ENCODE data around the gene TMX3. TPM values are rescaled to one million over a fixed set of nuclear protein-coding genes. Genes with fewer than 3 reads are reported as not detected.

The TMX3 gene
- total RNA-seq, 6 donors from 2014 or later: 25.0 to 67.1 (median 50.8) TPM

GRCh38 chr18:68665628-68666027, 49.3 kb downstream of the TMX3 start:
- 51 to 54% methylated on average over 1 of the region's 1 CpG for WGBS, 2 donors
- no peak overlapping the region for H3K27ac ChIP-seq
- no peaks in the 10 kb centered on the region for H3K36me3 ChIP-seq
- ATAC-seq (ENCODE audit: low FRiP score in 2 of 2) (no peak), DNase-seq (no peak)
- no peaks in the 10 kb centered on the region for H3K27me3 ChIP-seq
- peaks cover 0 to 5% (median 0%) of the 10 kb centered on the region in 4 donors for H3K4me1 ChIP-seq
- H3K9me3 ChIP-seq: no peaks in the 10 kb centered on the region
- no peak overlapping the region for H3K4me3 ChIP-seq
- TF ChIP-seq POLR2AphosphoS5 (IDR thresholded peaks at IDR 0.05) (no peak), EP300 (IDR thresholded peaks at IDR 0.05) (no peak)

DNA sequence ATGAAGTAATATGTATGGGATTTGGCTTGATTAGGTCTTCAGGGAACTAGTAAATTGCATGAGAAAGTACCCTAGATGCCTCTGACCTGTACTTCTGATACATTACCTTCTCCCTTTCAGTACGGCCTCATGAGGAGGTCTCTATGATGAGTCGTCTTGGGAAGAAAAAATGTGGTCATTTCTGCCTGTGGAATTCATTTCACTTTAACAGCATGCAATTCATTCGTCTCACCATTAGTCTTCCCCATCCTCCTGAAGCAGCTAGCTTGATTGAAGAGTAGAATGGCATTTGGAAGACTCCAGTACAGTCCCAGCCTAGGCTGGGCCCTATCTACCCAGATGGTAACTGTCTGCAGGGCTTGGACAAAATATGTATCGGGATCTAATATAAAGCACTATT, 52.2 kb downstream of the TMX3 start:
- no peak overlapping the region for H3K4me3 ChIP-seq
- H3K36me3 ChIP-seq: no peaks in the 10 kb centered on the region
- no peak for ATAC-seq (ENCODE audit: low FRiP score in 2 of 2)
- no peaks in the 10 kb centered on the region for H3K9me3 ChIP-seq
- DNase-seq: no peak
- no peaks in the 10 kb centered on the region for H3K27me3 ChIP-seq
- TF ChIP-seq POLR2A (IDR thresholded peaks at IDR 0.05) (no peak), CTCF (IDR thresholded peaks at IDR 0.05) (no peak), POLR2AphosphoS5 (IDR thresholded peaks at IDR 0.05) (no peak), EP300 (IDR thresholded peaks at IDR 0.05) (no peak)
- 76 to 81% methylated on average over 4 of the region's 4 CpGs for WGBS, 2 donors
- H3K27ac ChIP-seq: no peak overlapping the region
- H3K4me1 ChIP-seq: peaks cover 0 to 5% (median 0%) of the 10 kb centered on the region in 4 donors

- Histone ChIP-seq H3K36me3 (no peaks in the 10 kb centered on the region), H3K4me3 (no peak overlapping the region), H3K4me1 (no peaks in the 10 kb centered on the region), H3K9me3 (no peaks in the 10 kb centered on the region), H3K27ac (no peak overlapping the region), H3K27me3 (no peaks in the 10 kb centered on the region)
- ATAC-seq (ENCODE audit: low FRiP score in 2 of 2) (no peak), DNase-seq (no peak)
- WGBS, 2 donors: 41 to 54% methylated on average over 5 of the region's 5 CpGs
- TF ChIP-seq CTCF (IDR thresholded peaks at IDR 0.05): peak in 5 of 6 experiments; percentile 29 to 42 (median 37)
- TF ChIP-seq EP300 (IDR thresholded peaks at IDR 0.05): no peak
Measured at GRCh38 chr18:68660354-68661183, 54.3 kb downstream of the TMX3 start.

- no peak overlapping the region for H3K4me3 ChIP-seq
- no peaks in the 10 kb centered on the region for H3K36me3 ChIP-seq
- ATAC-seq (ENCODE audit: low FRiP score in 2 of 2) (no peak), DNase-seq (no peak)
- H3K27me3 ChIP-seq: no peaks in the 10 kb centered on the region
- H3K4me1 ChIP-seq: no peaks in the 10 kb centered on the region
- TF ChIP-seq CTCF (IDR thresholded peaks at IDR 0.05): no peak
- no peak overlapping the region for H3K27ac ChIP-seq
- H3K9me3 ChIP-seq: no peaks in the 10 kb centered on the region
Measured at GRCh38 chr18:68648191-68648590, 66.7 kb downstream of the TMX3 start.

DNA sequence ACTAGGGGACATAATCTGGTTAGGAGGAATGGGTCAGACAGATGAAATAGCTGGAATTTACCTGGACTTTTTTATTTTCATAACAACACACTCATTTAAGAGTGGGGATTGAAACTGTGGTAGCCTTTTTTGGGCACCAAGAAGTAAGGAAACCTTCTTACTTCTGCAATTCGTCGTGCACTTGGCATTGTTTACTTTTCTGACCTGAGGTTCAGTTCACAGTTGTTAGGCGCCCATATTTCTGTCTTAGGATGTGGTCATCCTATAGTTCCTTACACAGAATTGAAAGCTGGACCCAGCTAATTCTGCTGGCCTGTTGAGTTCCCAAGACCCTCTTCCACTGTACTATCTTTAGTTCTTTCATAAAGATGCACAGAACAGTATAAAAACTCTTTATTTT, 72.9 kb downstream of the TMX3 start:
- DNase-seq (no peak), ATAC-seq (ENCODE audit: low FRiP score in 2 of 2) (no peak)
- Histone ChIP-seq H3K4me1 (no peaks in the 10 kb centered on the region), H3K27ac (no peak overlapping the region), H3K9me3 (no peaks in the 10 kb centered on the region), H3K27me3 (no peaks in the 10 kb centered on the region), H3K36me3 (no peaks in the 10 kb centered on the region), H3K4me3 (no peak overlapping the region)
- 57 to 68% methylated on average over 3 of the region's 3 CpGs for WGBS, 2 donors
- no peak for TF ChIP-seq POLR2A (IDR thresholded peaks at IDR 0.05)
- TF ChIP-seq CTCF (IDR thresholded peaks at IDR 0.05): no peak
- no peak for TF ChIP-seq POLR2AphosphoS5 (IDR thresholded peaks at IDR 0.05)
- TF ChIP-seq EP300 (IDR thresholded peaks at IDR 0.05): no peak

Measured in upper lobe of left lung (tissue), 6 donors.